GM19193 (cell line): ENCODE measurements around the gene CARD8.

Experiments used
- POLR2A ChIP-seq: IDR thresholded peaks from 4 replicates; pipeline ENCODE4 v1.6.1; 2011; ENCODE audit not compliant: insufficient read depth, insufficient read length; ENCODE audit errors: extremely low read depth

The CARD8 gene

GRCh38 chr19:48190288-48190884 is 65.3 kb downstream of the CARD8 start:
- TF ChIP-seq POLR2A, result no peak

- peak; percentile 27 for TF ChIP-seq POLR2A
These were observed 69.1 kb downstream of the CARD8 start for GRCh38 chr19:48186541-48186991.

GRCh38 chr19:48186015-48186414 is 69.7 kb downstream of the CARD8 start:
- no peak for TF ChIP-seq POLR2A

DNA sequence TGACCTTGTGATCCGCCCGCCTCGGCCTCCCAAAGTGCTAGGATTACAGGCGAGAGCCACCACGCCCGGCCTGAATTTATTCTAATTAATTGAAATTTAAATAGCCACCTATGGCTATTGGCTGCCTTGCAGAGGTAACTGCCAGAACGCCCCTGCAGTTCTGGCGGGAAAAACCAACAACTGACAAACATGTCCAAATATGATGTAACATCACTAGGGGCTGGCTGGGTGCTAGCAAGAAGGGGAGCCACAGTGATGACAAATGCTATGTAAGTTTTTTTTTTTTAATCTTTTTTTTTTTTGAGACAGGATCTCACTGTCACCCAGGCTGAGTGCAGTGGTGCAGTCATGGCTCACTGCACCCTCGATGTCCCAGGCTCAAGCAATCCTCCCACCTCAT is 72.4 kb downstream of the CARD8 start:
- TF ChIP-seq POLR2A, result no peak

- TF ChIP-seq POLR2A, result no peak
These were observed 73.3 kb downstream of the CARD8 start for GRCh38 chr19:48182434-48182833.

GRCh38 chr19:48181505-48181904 is 74.2 kb downstream of the CARD8 start:
- no peak for TF ChIP-seq POLR2A

DNA sequence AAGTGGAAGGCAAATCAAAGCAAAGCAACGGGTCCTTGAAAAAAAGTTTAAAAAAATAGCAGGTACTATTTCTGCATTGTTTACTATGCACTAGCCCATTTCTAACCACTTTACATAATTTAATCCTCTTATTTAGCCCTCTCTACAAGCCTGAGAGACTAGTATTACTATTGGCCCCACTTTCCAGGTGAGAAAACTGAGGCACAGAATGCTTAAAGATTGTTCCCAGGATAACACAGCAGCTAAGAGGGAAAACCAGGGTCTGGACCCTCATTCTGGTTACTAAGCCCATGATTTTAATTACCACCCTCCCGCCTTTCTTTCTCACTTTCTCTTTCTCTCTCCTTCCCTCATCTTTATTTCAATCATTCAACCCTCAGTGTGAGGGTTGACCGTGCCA is 79.5 kb downstream of the CARD8 start:
- no peak for TF ChIP-seq POLR2A

DNA sequence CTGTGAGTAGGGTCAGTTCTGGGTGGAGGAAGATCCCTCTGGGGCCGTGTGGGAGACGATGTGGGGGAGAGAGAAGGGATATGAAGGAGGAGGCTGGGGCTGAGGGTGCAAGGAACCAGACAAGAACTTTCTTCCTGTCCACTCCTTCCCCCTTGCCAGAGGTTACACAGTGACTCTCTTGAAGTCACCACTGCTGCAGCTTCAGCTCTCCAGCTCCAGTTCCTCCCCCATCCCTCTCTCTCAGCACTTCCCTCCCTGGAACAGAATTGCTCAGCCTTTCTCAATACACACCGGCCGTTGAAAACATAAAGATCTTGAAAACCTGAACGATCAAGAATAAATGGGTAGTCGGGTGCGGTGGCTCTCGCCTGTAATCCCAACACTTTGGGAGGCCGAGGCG is 80.1 kb downstream of the CARD8 start:
- no peak for TF ChIP-seq POLR2A

- TF ChIP-seq POLR2A, result no peak
These were observed 81.2 kb downstream of the CARD8 start for GRCh38 chr19:48174445-48175030.

GRCh38 chr19:48171710-48172109 is 84.0 kb downstream of the CARD8 start:
- TF ChIP-seq POLR2A, result no peak

DNA sequence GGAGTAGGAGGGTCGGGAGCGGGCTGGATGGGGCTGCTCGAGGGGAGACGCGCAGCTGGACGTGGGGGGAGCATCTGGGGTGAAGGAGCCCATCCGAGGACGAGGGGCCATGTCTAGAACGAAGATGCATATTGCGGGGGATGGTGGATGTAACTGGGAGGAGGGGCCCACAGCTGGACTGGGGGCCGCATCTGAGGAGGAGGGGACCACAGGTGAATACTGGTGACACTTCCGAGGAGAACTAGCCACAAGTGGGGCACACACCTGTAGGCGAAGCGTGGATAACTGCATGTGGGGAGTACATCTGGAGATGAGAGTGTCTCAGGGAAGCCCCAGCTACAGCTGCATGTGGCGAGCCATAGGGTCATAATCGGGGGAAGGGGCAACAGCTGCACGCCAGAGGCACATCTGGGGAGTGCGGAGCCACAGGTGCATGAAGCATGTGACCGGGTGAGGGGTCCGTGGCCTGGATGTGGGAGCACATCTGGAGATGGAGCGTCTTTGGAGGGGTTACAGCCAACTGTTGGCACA is 84.8 kb downstream of the CARD8 start:
- peak; percentile 8 for TF ChIP-seq POLR2A

DNA sequence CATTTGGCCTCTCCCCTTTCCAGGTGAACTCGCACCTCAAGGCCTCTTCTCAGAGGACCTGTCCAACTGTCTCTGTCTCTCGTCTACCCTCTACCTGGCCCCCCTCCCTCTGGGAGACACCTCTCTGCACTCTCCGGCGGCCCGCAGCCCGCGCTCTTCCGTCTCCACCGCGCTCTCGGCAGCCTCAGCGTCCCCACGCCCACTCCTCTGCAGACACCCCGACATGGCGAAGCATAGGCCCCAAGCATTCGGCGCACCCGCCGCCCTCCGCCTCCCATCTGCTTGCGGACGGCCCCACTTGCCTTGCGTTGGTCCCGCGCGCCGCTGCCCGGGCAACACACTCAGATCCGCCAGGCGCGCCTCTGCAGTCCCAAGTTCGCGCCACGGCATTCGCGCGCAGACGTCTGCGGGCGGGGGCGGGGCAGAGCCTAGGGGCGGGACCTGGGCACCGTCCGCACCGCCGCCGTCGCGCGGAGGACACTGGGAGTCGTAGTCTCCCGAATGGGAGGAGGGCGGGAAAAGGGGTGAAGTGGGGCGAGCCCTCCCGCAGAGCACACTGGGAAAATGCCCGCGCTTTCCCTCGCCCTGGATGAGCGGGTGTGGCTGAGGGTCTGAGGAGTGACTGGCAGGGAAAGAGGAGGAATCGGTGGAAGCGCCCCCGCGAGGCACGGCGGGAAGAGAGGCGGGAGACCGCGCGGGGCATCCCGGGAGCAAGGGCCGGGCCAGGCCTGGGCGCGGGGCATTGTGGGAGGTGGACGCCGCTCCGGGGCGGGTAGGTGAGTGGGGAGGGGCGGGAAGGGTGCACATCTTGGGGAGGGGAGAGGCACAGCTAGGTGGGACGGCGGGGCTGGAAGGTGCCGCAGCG is 85.5 kb downstream of the CARD8 start, which contains the start of the genes LIG1 and ZSWIM9:
TSS of gene LIG1 (minus strand) at position 406 of the 865 bp plus-strand sequence. CDS start 4,778 bp downstream, outside the sequence.
TSS of gene ZSWIM9 (plus strand) at position 742 of the 865 bp plus-strand sequence. CDS start 1,123 bp downstream, outside the sequence.
- peak; percentile 71 for TF ChIP-seq POLR2A

- TF ChIP-seq POLR2A, result no peak
These were observed 86.2 kb downstream of the CARD8 start for GRCh38 chr19:48169578-48169938.

- TF ChIP-seq POLR2A, result no peak
These were observed 87.0 kb downstream of the CARD8 start for GRCh38 chr19:48168689-48169088.

DNA sequence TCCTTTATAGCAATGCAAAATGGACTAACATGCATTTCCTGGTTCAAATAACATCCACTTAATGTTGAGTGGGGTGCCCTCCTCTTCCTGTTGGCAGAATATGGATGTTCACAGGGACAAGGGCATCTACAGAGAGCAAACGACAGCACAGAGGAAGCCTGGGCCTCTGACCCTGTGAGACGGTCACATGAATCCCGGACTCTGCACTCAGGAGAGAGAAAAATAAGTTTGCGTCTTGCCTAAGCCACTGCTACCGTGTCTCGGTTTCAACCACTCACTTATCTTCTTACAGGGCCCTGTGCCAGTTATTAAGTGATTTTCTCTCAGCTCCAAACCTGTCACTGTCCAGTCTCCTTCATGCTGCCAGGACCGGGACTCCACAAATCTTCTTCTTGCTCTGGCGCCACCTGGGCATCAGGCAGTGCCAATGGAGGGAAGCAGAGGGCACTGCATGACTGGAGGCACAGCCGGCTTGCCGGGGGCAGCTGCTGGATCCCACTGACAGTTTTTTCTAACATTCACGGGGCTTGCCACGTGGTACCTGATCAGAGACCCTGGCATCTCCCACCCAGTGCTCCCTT is 97.4 kb downstream of the CARD8 start:
- no peak for TF ChIP-seq POLR2A
